ENCODE data around the gene ANKLE2. TPM values are rescaled to one million over a fixed set of nuclear protein-coding genes. Genes with fewer than 3 reads are reported as not detected.
"Not testable (repeated sequence)": the region's sequence is repeated elsewhere in the genome, so short reads cannot be mapped to it uniquely, and the experiment has no call there.

ANKLE2 gene
- total RNA-seq, 1 donor from 2014 or later: 59.4 TPM

- DNase-seq (ENCODE audit: low spot score): no peak
Measured at GRCh38 chr12:132719141-132719953, 42.3 kb downstream of the ANKLE2 start.

GRCh38 chr12:132718644-132719043 is 43.0 kb downstream of the ANKLE2 start:
- no peak for DNase-seq (ENCODE audit: low spot score)

GRCh38 chr12:132717531-132718387 is 43.9 kb downstream of the ANKLE2 start:
- no peak for DNase-seq (ENCODE audit: low spot score)

- no peak for DNase-seq (ENCODE audit: low spot score)
Measured at GRCh38 chr12:132717011-132717410, 44.6 kb downstream of the ANKLE2 start.

- no peak for DNase-seq (ENCODE audit: low spot score)
Measured at GRCh38 chr12:132716356-132716755, 45.3 kb downstream of the ANKLE2 start.

GRCh38 chr12:132715874-132716273 is 45.8 kb downstream of the ANKLE2 start:
- DNase-seq (ENCODE audit: low spot score): no peak

- DNase-seq (ENCODE audit: low spot score): no peak
Measured at GRCh38 chr12:132713123-132713522, 48.5 kb downstream of the ANKLE2 start.

GRCh38 chr12:132711080-132711843 is 50.4 kb downstream of the ANKLE2 start:
- no peak for DNase-seq (ENCODE audit: low spot score)

- DNase-seq (ENCODE audit: low spot score): peak; percentile 79
Measured at GRCh38 chr12:132710405-132711079, 51.1 kb downstream of the ANKLE2 start, which contains the start of gene PGAM5. Gene PGAM5, plus strand, starts transcription at chr12:132710842. Its CDS starts 35 bp downstream, at chr12:132710877.

- DNase-seq (ENCODE audit: low spot score): no peak
Measured at GRCh38 chr12:132710043-132710404, 51.6 kb downstream of the ANKLE2 start.

- no peak for DNase-seq (ENCODE audit: low spot score)
Measured at GRCh38 chr12:132708150-132708549, 53.5 kb downstream of the ANKLE2 start.

- no peak for DNase-seq (ENCODE audit: low spot score)
Measured at GRCh38 chr12:132707241-132707640, 54.4 kb downstream of the ANKLE2 start.

GRCh38 chr12:132703641-132704040 is 58.0 kb downstream of the ANKLE2 start:
- no peak for DNase-seq (ENCODE audit: low spot score)

- no peak for DNase-seq (ENCODE audit: low spot score)
Measured at GRCh38 chr12:132702640-132703039, 59.0 kb downstream of the ANKLE2 start.

- no peak for DNase-seq (ENCODE audit: low spot score)
Measured at GRCh38 chr12:132700212-132700822, 61.3 kb downstream of the ANKLE2 start.

GRCh38 chr12:132698341-132698740 is 63.3 kb downstream of the ANKLE2 start:
- no peak for DNase-seq (ENCODE audit: low spot score)

GRCh38 chr12:132695431-132695830 is 66.2 kb downstream of the ANKLE2 start:
- DNase-seq (ENCODE audit: low spot score): no peak

GRCh38 chr12:132694888-132695287 is 66.7 kb downstream of the ANKLE2 start:
- DNase-seq (ENCODE audit: low spot score): not testable (repeated sequence)

- DNase-seq (ENCODE audit: low spot score): not testable (repeated sequence)
Measured at GRCh38 chr12:132692030-132692429, 69.6 kb downstream of the ANKLE2 start.

GRCh38 chr12:132690112-132690511 is 71.5 kb downstream of the ANKLE2 start:
- DNase-seq (ENCODE audit: low spot score): no peak

GRCh38 chr12:132689227-132689626 is 72.4 kb downstream of the ANKLE2 start:
- no peak for DNase-seq (ENCODE audit: low spot score)

Measured in ureter (tissue), 1 donor.